ENCODE measurements around the gene OTP. TPM values are rescaled to one million over a fixed set of nuclear protein-coding genes. Genes with fewer than 3 reads are reported as not detected.

The OTP gene
- total RNA-seq, result not detected

DNA sequence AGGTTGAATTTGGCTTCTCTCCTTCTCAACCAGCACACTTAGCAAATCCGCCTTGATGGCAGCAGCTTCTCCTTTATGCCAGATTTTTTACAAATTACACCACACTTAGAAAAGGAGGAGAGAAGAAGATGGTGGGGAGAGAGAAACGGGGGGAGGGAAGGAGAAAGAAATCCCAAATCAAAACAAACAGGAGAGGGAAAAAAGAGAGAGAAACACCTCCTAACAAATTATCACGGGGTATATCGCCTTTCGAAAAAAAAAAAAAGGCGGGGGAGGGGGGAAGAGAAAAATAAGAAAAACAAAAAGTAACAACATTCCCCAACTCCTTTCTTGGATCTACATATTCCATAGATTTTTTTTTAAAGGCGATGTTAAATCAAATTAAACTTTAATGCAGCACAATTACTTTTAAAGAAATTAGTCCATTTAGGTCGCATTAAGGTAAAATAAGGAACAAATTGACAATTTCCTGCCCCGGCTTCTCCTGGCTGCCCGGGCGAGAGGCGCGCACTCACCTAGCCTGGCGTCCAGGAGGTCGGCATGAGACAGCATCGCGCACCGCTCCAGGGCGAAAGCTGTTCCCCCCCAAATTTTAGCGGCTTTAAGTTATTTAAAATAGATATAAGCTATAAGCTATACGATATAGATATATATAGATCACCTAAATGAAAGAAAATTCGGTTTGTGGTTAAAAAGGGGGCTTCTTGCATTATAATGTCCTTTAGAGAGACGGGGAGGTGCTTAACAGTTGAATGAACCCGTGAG lies at the start of gene OTP:
OTP (minus strand) TSS at position 716 of the 765 bp plus-strand sequence; CDS start at position 552, 164 bp downstream.
- DNase-seq, result no peak

GRCh38 chr5:77683171-77683732 lies 44.7 kb upstream of the OTP start:
- DNase-seq, result no peak

- no peak for DNase-seq
These were observed 32.0 kb upstream of the OTP start for GRCh38 chr5:77670526-77670925.

DNA sequence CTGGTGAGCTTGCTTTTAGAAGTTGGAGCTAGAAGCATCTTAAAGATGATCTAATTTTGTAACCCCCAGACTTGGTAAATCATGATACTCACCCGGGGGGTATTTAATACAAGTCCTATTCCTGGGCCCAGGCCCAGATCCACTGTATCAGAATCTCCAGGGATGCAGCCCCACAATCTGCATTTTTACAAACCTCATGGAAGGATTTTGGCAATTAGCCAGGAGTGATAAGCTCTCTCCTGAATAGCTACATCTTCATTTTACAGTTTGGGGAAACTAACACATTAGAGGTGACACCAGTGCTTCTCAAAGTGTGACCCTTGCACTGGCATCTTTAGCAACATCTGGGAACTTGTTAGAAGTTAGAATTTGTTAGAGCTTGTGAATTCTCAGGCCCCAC lies 31.2 kb upstream of the OTP start:
- no peak for DNase-seq

DNA sequence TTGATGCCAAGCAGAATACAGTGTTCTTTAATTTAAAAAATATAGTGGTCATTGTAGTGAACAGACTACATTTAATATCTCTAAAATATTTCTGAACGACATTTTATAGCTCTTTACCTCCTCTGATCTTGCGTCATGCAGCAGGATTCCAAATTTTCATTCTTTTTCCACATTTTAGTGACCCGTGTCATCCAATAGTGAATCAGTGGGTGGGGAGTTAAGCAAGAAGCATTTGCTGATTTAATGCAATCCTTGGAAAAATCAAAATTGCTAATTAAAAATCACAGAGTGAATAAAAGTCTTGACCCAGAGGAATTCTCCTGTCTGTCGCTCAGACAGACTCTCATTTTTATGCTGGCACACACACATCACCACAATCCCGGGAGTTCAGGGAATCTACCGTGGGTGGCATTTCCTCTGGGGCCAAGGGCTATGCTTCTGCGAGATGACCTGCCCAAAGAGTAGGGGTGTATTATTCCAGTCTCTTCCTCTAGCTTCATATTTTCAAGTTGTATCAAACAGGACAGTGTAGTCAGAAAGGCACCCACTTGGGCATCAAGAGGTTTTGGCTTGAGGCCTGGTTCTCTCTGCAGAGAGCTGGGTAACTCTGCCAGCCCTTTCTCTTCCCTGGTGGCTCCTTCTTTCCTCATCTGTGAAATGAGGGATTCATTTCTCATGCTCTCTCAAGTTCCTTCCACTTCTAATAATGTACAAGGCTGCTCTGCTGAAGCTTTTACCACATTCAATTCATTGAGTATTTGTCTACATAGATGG lies 24.8 kb upstream of the OTP start:
- DNase-seq, result no peak

GRCh38 chr5:77662635-77663034 lies 24.1 kb upstream of the OTP start:
- no peak for DNase-seq

- no peak for DNase-seq
These were observed 20.1 kb upstream of the OTP start for GRCh38 chr5:77658662-77659061.

DNA sequence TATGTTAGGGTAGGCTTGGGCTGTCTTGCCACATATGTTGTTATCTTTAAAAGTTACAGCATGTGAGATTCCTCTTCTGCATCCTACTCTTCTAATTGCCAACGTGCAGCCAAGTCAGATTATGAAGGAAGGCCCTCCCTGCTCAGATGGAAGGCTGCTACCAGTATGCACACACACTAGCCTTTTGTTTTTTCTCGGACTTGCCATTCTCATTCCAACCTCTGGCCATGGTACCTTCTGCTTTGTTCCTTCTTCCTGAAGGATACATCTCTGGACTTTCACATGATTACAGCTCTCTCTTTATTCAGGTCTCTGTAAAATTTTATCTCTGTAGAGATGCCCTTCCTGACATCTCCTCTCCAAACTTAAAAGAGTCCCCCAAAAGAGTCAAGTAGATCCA lies 12.8 kb upstream of the OTP start:
- DNase-seq, result no peak

DNA sequence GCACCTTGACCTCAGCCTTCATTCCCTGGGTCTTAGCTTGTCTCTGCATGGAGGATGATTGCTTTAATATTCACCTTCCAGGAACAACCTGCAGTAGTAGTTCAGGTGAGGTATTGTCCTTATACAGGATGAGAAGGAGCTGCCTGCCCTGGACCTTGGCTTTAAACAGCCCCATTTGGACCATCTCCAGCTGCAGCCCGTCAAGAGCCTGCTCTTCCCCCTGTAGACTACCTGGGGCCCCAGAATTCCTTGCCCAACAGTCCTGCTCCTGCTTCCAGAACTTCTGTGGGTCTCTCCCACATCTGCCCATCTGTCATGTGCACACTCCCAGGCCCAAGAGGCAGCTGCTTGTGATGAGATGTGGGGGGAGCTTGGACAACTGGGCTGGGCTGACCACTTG lies 12.2 kb upstream of the OTP start:
- no peak for DNase-seq

GRCh38 chr5:77649776-77650175 lies 11.3 kb upstream of the OTP start:
- no peak for DNase-seq

DNA sequence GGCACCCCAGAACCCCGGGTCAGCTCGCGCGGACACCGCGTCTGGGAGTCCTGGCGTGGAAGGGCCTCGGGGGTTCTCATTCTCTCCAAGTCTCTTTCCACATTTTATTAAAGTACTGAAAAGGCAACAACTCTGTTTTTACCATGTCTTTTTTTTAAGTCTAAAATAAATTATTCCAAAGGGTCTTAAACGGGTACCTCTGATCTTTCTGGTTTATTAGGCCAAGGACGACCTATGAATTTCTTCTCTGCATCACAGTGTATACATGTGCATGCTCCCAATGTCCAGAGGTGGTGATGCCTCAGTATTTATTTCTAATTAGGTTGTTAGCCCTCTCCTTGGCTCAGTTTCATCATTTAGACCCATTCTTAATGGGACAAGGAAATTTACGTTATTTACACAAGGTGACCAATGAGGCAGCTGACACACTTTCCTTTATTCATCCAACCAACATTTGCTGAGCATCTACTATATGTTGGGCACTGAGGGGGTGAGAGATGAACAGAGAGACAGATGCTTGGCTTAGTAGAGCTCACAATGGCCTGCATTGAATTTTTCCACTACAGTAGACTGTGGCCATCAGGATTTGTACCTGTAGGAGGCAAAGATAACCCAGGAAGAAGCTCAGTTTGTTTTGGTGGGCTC lies 7.6 kb upstream of the OTP start:
- no peak for DNase-seq

DNA sequence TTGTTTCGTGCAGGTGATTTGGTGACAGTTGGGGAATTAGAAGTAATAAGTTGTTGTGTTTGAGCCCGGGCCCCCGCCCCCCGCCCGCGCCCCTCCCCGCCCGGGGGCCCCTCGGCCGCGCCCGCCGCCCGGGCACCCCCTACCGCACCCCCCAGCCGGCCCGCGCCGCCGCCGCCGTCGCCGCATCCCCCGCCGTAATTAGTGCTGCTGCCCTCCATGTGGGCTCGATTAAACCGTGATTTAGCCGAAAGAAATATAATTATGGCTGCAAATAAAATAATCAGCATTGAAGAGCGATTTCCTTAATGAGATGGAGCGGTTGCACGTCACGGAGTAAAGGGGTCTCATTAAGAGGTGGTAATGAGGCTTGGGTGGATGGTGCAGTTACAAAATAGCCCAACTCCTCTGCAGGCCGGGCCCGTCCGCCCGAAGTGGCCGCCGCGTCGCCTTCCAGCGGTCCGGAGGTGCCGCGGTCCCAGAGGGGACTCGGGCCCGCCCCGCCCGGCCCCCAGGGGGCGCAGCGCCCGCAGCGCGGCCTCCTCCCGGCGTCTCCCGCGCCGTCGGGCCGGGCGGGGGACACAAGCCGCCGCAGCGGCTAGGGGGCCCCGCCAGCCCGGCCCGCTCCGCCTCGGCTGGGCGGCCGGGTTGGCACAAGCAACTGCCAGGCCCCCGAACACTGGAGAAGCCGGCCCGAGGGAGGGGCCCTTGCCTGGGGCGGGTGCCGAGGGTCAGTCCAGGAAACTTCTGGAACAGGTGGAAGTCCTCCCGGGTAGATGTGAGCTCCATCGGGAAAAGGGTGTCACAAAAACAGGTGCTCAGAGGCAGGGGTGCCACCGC lies 6.9 kb upstream of the OTP start:
- no peak for DNase-seq

DNA sequence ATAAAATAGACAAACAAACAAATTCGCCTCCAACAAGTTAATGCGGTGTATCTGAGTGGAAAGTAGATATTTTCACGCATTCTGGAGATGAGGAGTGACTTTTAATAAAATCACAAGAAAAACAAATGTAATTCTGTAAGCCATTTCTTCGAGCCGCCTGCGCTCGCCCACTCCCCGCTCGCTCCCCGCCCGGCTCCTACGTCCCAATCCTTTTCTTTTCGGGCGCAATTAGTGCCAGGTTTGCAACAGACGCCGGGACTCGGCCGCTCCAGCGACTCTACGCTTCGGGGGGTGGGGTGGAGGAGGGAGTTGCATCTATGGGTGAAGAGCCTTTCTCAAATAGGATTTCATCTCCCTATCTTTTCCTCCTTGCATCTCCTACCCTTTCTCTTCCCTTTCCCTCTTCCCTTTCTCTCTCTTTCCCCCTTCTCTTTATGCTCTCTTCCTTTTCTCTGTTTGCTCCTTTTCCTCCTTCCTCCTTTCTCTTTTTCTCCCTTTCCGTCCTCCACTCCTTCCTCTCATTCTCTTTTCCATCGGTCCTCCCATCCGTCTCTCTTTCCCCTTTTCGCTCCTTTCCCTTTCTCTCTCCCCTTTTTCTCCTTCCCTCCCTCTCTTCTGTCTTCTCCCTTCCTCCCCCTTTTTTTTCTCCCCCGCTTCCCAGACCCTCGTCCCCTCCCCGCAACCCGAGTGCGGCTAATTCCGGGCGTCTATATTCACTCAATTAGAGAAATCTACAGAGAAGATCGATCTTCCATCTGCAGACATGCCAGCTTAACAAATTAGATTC lies 6.1 kb upstream of the OTP start:
- no peak for DNase-seq

- DNase-seq, result no peak
These were observed 5.3 kb upstream of the OTP start for GRCh38 chr5:77643654-77644370.

- no peak for DNase-seq
These were observed 4.5 kb upstream of the OTP start for GRCh38 chr5:77642738-77643653.

GRCh38 chr5:77641963-77642737 lies 3.6 kb upstream of the OTP start:
- DNase-seq, result no peak

- no peak for DNase-seq
These were observed 3.0 kb upstream of the OTP start for GRCh38 chr5:77641397-77641943.

All from skin of body (tissue), 2 donors.